ENCODE data around the gene HOXB9. TPM values are rescaled to one million over a fixed set of nuclear protein-coding genes. Genes with fewer than 3 reads are reported as not detected.

HOXB9 gene
- total RNA-seq, 2 donors from 2014 or later, result not detected

DNA sequence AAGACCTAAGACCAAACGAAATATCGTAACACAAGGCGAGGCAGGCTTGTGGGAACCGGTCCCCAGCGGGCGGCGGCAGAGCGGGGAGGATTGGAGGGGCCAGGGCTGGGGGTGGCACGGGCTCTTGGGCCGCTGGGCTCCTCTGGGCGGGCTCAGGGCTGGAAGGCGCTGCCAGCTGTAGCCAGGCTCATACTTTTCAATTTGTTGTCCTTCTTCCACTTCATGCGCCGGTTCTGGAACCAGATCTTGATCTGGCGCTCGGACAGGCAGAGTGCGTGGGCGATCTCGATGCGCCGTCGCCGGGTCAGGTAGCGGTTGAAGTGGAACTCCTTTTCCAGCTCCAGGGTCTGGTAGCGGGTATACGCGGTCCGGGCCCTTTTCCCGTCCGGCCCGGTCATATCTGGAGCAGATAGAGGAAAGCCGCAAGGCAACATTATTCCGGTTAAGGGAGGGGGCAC lies 34.1 kb downstream of the HOXB9 start:
- H3K4me3 ChIP-seq (ENCODE audit: low read length), result no peak overlapping the region
- no peak overlapping the region for H3K9ac ChIP-seq (ENCODE audit: extremely low read depth, low read length, poor library complexity, severe bottlenecking)
- peak; percentile 68 for DNase-seq
- H3K27ac Mint-ChIP-seq, result no peak overlapping the region
- no peaks in the 10 kb centered on the region for H3K36me3 ChIP-seq (ENCODE audit: control insufficient read depth, insufficient read depth, low read length)
- H3K9me3 ChIP-seq (ENCODE audit: control insufficient read depth, low read length), result no peaks in the 10 kb centered on the region
- TF ChIP-seq, protein P1, sequence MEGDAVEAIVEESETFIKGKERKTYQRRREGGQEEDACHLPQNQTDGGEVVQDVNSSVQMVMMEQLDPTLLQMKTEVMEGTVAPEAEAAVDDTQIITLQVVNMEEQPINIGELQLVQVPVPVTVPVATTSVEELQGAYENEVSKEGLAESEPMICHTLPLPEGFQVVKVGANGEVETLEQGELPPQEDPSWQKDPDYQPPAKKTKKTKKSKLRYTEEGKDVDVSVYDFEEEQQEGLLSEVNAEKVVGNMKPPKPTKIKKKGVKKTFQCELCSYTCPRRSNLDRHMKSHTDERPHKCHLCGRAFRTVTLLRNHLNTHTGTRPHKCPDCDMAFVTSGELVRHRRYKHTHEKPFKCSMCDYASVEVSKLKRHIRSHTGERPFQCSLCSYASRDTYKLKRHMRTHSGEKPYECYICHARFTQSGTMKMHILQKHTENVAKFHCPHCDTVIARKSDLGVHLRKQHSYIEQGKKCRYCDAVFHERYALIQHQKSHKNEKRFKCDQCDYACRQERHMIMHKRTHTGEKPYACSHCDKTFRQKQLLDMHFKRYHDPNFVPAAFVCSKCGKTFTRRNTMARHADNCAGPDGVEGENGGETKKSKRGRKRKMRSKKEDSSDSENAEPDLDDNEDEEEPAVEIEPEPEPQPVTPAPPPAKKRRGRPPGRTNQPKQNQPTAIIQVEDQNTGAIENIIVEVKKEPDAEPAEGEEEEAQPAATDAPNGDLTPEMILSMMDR (conservative IDR thresholded peaks at IDR 0.05), result no peak
- H3K36me3 Mint-ChIP-seq (ENCODE audit: low read depth), result no peaks in the 10 kb centered on the region
- no peak overlapping the region for H3K27ac ChIP-seq (ENCODE audit: low read depth, low read length)
- no peak overlapping the region for H3K4me3 Mint-ChIP-seq
- H3K4me1 ChIP-seq (ENCODE audit: control insufficient read depth, insufficient read depth, low read length), result no peaks in the 10 kb centered on the region
- WGBS, 2 experiments (ENCODE audit: insufficient coverage in 1 of 2, insufficient read length in 1 of 2), result 11 to 19% methylated on average over 8 to 33 of the region's 33 CpGs
- H3K27me3 Mint-ChIP-seq (ENCODE audit: insufficient read depth), result peaks cover 100% of the 10 kb centered on the region
- peaks cover 9% of the 10 kb centered on the region for H3K4me1 Mint-ChIP-seq
- no peaks in the 10 kb centered on the region for H3K9me3 Mint-ChIP-seq
- peaks cover 100% of the 10 kb centered on the region for H3K27me3 ChIP-seq (ENCODE audit: control insufficient read depth, insufficient read depth, low read length, poor library complexity, severe bottlenecking)

DNA sequence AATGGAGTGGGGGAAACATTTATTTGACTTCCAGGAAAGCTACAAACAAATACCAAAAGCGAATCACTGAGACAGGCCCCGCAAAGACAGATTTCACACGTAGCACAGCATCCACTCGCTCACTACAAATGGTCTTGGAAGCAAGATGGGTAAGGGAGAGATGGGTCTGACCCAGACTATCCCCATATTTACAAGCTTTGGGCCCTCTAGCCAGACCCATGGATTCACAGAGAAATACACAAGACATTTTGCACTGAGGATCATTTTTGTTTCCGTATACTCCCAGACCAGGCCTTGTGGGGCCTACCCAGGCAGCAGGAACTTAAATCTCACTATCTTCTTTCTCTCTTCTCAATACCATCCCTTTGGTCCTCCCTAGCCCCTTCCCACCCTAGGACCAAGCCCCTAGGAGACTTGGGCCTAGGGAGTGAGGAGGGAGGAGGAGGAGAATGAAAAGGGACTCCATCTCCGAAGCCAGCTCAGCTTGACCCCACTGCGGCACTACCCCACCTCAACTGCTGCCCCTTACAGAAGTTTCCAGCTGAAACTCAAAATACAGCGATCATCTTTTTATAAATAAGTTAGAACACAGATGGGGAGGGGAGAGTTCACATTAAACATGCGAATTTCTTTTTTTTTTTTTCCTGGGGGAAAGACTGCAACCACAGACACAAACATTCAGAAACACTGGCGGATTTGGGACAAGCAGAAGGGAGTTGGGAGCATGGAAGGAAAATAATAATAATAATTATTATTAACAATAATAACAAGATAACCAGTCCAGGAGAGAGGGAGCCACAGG lies 34.7 kb downstream of the HOXB9 start:
- H3K4me1 Mint-ChIP-seq, result peaks cover 9% of the 10 kb centered on the region
- Histone ChIP-seq H3K4me1 (ENCODE audit: control insufficient read depth, insufficient read depth, low read length) (no peaks in the 10 kb centered on the region), H3K27me3 (ENCODE audit: control insufficient read depth, insufficient read depth, low read length, poor library complexity, severe bottlenecking) (peaks cover 100% of the 10 kb centered on the region), H3K4me3 (ENCODE audit: low read length) (no peak overlapping the region), H3K9ac (ENCODE audit: extremely low read depth, low read length, poor library complexity, severe bottlenecking) (no peak overlapping the region), H3K9me3 (ENCODE audit: control insufficient read depth, low read length) (no peaks in the 10 kb centered on the region), H3K27ac (ENCODE audit: low read depth, low read length) (no peak overlapping the region), H3K36me3 (ENCODE audit: control insufficient read depth, insufficient read depth, low read length) (no peaks in the 10 kb centered on the region)
- H3K4me3 Mint-ChIP-seq, result no peak overlapping the region
- no peak for DNase-seq
- peaks cover 100% of the 10 kb centered on the region for H3K27me3 Mint-ChIP-seq (ENCODE audit: insufficient read depth)
- TF ChIP-seq, protein P1 (conservative IDR thresholded peaks at IDR 0.05), result no peak
- H3K27ac Mint-ChIP-seq, result no peak overlapping the region
- WGBS, 2 experiments (ENCODE audit: insufficient coverage in 1 of 2, insufficient read length in 1 of 2), result 70 to 88% methylated on average over 4 to 8 of the region's 10 CpGs
- H3K9me3 Mint-ChIP-seq, result no peaks in the 10 kb centered on the region
- no peaks in the 10 kb centered on the region for H3K36me3 Mint-ChIP-seq (ENCODE audit: low read depth)

DNA sequence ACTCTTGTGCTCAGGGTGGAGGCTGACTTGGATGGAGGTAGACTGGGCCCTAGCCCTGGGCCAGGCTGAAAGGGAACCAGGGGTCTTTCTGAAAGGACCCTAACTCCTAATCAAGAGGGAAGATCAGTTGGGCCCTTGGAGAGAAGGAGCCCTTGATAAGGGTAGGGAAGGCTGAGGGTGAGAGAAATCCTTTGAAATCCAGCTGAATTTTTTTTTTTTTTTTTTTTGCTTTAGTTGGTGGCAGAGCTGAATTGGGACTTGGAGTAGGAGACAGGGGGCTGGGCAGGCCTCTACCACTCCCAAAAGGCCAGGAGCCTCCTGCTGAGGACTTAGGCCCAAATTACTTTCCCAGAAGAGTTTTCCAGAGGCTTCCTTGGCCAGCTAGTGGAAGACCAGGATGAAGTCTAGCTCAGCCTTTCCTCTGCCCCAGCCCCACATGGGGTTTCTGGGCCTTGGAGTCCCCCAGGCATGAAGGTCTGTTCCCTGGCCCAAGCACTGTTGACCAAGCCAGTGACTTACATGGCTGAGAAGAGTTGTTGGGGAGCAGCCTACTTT lies 35.5 kb downstream of the HOXB9 start:
- Mint-ChIP-seq H3K36me3 (ENCODE audit: low read depth) (no peaks in the 10 kb centered on the region), H3K4me1 (peaks cover 5% of the 10 kb centered on the region), H3K4me3 (no peak overlapping the region), H3K27me3 (ENCODE audit: insufficient read depth) (peaks cover 100% of the 10 kb centered on the region), H3K27ac (no peak overlapping the region), H3K9me3 (no peaks in the 10 kb centered on the region)
- Histone ChIP-seq H3K36me3 (ENCODE audit: control insufficient read depth, insufficient read depth, low read length) (no peaks in the 10 kb centered on the region), H3K9ac (ENCODE audit: extremely low read depth, low read length, poor library complexity, severe bottlenecking) (no peak overlapping the region), H3K27ac (ENCODE audit: low read depth, low read length) (no peak overlapping the region), H3K4me3 (ENCODE audit: low read length) (no peak overlapping the region), H3K9me3 (ENCODE audit: control insufficient read depth, low read length) (no peaks in the 10 kb centered on the region), H3K4me1 (ENCODE audit: control insufficient read depth, insufficient read depth, low read length) (no peaks in the 10 kb centered on the region), H3K27me3 (ENCODE audit: control insufficient read depth, insufficient read depth, low read length, poor library complexity, severe bottlenecking) (peaks cover 100% of the 10 kb centered on the region)
- TF ChIP-seq, protein P1 (conservative IDR thresholded peaks at IDR 0.05), result no peak
- DNase-seq, result no peak

All from endodermal cell (in vitro differentiated cells).